Measurements from ENCODE around the gene AEBP2.
"Not testable (repeated sequence)": the region's sequence is repeated elsewhere in the genome, so short reads cannot be mapped to it uniquely, and the experiment has no call there.

Gene AEBP2

GRCh38 chr12:19458733-19459132, 19.4 kb downstream of the AEBP2 start:
- no peak for DNase-seq

- DNase-seq: peak; percentile 17 to 29
Observed at GRCh38 chr12:19461999-19462398, 22.7 kb downstream of the AEBP2 start.

GRCh38 chr12:19462406-19462805, 23.1 kb downstream of the AEBP2 start:
- no peak for DNase-seq

GRCh38 chr12:19464192-19464580, 24.9 kb downstream of the AEBP2 start:
- DNase-seq: no peak

- DNase-seq: no peak
Observed at GRCh38 chr12:19465711-19466110, 26.4 kb downstream of the AEBP2 start.

- no peak for DNase-seq
Observed at GRCh38 chr12:19474147-19474546, 34.9 kb downstream of the AEBP2 start.

- DNase-seq: not testable (repeated sequence)
Observed at GRCh38 chr12:19475884-19476505, 36.7 kb downstream of the AEBP2 start.

GRCh38 chr12:19477071-19477470, 37.8 kb downstream of the AEBP2 start:
- DNase-seq: no peak

- no peak for DNase-seq
Observed at GRCh38 chr12:19480459-19480858, 41.2 kb downstream of the AEBP2 start.

GRCh38 chr12:19482036-19482435, 42.7 kb downstream of the AEBP2 start:
- no peak for DNase-seq

- peak; percentile 26 to 70 for DNase-seq
Observed at GRCh38 chr12:19482551-19483109, 43.3 kb downstream of the AEBP2 start.

GRCh38 chr12:19483727-19484126, 44.4 kb downstream of the AEBP2 start:
- no peak for DNase-seq

GRCh38 chr12:19484738-19485137, 45.4 kb downstream of the AEBP2 start:
- DNase-seq: no peak

- DNase-seq: no peak
Observed at GRCh38 chr12:19485240-19485639, 45.9 kb downstream of the AEBP2 start.

- DNase-seq: no peak
Observed at GRCh38 chr12:19489168-19489567, 49.9 kb downstream of the AEBP2 start.

GRCh38 chr12:19490908-19491307, 51.6 kb downstream of the AEBP2 start:
- no peak for DNase-seq

- no peak for DNase-seq
Observed at GRCh38 chr12:19491863-19492262, 52.6 kb downstream of the AEBP2 start.

- DNase-seq: no peak
Observed at GRCh38 chr12:19496219-19496878, 57.1 kb downstream of the AEBP2 start.

GRCh38 chr12:19498099-19498498, 58.8 kb downstream of the AEBP2 start:
- no peak for DNase-seq

GRCh38 chr12:19499030-19499429, 59.7 kb downstream of the AEBP2 start:
- DNase-seq: no peak

GRCh38 chr12:19506497-19506896, 67.2 kb downstream of the AEBP2 start:
- no peak for DNase-seq

- DNase-seq: no peak
Observed at GRCh38 chr12:19507823-19508222, 68.5 kb downstream of the AEBP2 start.

- no peak for DNase-seq
Observed at GRCh38 chr12:19510461-19510860, 71.2 kb downstream of the AEBP2 start.

GRCh38 chr12:19515179-19515578, 75.9 kb downstream of the AEBP2 start:
- no peak for DNase-seq

GRCh38 chr12:19517583-19517982, 78.3 kb downstream of the AEBP2 start:
- no peak for DNase-seq

Measured in inflammatory macrophage treated with lipopolysaccharide for 1 hour (primary cell).